OCI-LY3 (cell line): Measurements from ENCODE around the gene ZNF423.

Experiments
- H2AFZ ChIP-seq: fragments of 200-600, 300-600 bp; shearing (Covaris generic); 2 replicates; pipeline ENCODE4 v1.6.0; 2014; ENCODE audit warnings: antibody characterized with exemption, low read depth, low read length
- H3K27ac ChIP-seq: fragments of 200-600, 300-600 bp; sonication (generic); 2 replicates; pipeline ENCODE4 v1.5.1; 2014; ENCODE audit warnings: mild to moderate bottlenecking, low read length, moderate library complexity, mixed read lengths
- H3K27me3 ChIP-seq: fragments of 200-600, 300-600 bp; sonication (generic); 2 replicates; pipeline ENCODE4 v1.6.1; 2014; ENCODE audit warnings: low read depth, low read length, mixed read lengths
- H3K36me3 ChIP-seq: fragments of 200-600, 300-600 bp; sonication (generic); replicated peaks from 2 replicates; pipeline ENCODE3; 2014; ENCODE audit warnings: low read depth, low read length, mixed read lengths
- H3K4me1 ChIP-seq: fragments of 300-600, 200-600 bp; sonication (generic); 2 replicates; pipeline ENCODE4 v1.6.1; 2014; ENCODE audit warnings: low read length, mixed read lengths
- H3K4me2 ChIP-seq: fragments of 200-600, 300-600 bp; sonication (generic); 2 replicates; pipeline ENCODE4 v1.6.1; 2014; ENCODE audit warnings: low read length, mixed read lengths
- H3K4me3 ChIP-seq: fragments of 300-600, 200-600 bp; sonication (generic); 2 replicates; pipeline ENCODE4 v1.5.1; 2014; ENCODE audit warnings: antibody characterized with exemption, mild to moderate bottlenecking, low read length, moderate library complexity
- H3K79me2 ChIP-seq: fragments of 300-600, 200-600 bp; shearing (Covaris generic); 2 replicates; pipeline ENCODE4 v1.6.1; 2014; ENCODE audit warnings: mild to moderate bottlenecking, low read length, mixed read lengths
- H3K9ac ChIP-seq: fragments of 300-600, 200-600 bp; shearing (Covaris generic); 2 replicates; pipeline ENCODE4 v1.6.0; 2014; ENCODE audit warnings: mild to moderate bottlenecking, low read length, moderate library complexity
- H3K9me3 ChIP-seq: fragments of 200-600, 300-600 bp; shearing (Covaris generic); 2 replicates; pipeline ENCODE4 v1.6.1; 2014; ENCODE audit warnings: low read length, mixed read lengths; ENCODE audit not compliant: insufficient read depth
- H4K20me1 ChIP-seq: fragments of 200-600, 300-600 bp; sonication (generic); 2 replicates; pipeline ENCODE4 v1.6.1; 2016; ENCODE audit warnings: low read length, mixed read lengths; ENCODE audit not compliant: insufficient read depth
- EZH2phosphoT487 ChIP-seq: fragments of 200-600 bp; shearing (Covaris generic); IDR thresholded peaks from 2 replicates; pipeline ENCODE4 v1.6.1; 2018; ENCODE audit warnings: antibody characterized with exemption, mixed run types, low read depth
- TF ChIP-seq, protein P1 (sequence below): fragments of 200-600, 300-600 bp; sonication (generic); IDR thresholded peaks from 2 replicates; pipeline ENCODE4 v1.5.1; 2014; ENCODE audit warnings: antibody characterized with exemption, low read length, low read depth

Gene ZNF423

DNA sequence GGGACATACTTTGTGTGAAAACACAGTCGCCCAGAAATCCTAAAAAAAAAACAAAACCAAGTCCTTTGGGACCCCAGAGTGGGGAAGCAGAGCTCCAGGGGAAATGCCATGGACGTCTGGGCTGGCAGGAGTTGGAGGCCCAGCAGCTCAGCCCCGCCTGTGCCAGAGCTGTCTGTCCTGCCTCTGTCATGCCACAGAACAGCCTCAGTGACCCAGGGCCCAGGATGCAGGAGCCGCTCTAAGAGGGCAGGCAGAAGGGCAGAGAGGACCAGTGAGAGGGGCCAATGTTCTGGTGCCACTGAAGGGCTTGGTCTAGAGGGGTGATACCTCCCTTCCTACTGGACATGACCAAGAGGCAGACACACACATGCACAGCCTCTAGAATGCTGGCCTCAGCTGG, 316.2 kb downstream of the ZNF423 start:
- no peak overlapping the region for H3K9ac ChIP-seq
- TF ChIP-seq, protein P1, sequence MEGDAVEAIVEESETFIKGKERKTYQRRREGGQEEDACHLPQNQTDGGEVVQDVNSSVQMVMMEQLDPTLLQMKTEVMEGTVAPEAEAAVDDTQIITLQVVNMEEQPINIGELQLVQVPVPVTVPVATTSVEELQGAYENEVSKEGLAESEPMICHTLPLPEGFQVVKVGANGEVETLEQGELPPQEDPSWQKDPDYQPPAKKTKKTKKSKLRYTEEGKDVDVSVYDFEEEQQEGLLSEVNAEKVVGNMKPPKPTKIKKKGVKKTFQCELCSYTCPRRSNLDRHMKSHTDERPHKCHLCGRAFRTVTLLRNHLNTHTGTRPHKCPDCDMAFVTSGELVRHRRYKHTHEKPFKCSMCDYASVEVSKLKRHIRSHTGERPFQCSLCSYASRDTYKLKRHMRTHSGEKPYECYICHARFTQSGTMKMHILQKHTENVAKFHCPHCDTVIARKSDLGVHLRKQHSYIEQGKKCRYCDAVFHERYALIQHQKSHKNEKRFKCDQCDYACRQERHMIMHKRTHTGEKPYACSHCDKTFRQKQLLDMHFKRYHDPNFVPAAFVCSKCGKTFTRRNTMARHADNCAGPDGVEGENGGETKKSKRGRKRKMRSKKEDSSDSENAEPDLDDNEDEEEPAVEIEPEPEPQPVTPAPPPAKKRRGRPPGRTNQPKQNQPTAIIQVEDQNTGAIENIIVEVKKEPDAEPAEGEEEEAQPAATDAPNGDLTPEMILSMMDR, result no peak
- TF ChIP-seq EZH2phosphoT487, result no peak
- H2AFZ ChIP-seq, result no peak overlapping the region

DNA sequence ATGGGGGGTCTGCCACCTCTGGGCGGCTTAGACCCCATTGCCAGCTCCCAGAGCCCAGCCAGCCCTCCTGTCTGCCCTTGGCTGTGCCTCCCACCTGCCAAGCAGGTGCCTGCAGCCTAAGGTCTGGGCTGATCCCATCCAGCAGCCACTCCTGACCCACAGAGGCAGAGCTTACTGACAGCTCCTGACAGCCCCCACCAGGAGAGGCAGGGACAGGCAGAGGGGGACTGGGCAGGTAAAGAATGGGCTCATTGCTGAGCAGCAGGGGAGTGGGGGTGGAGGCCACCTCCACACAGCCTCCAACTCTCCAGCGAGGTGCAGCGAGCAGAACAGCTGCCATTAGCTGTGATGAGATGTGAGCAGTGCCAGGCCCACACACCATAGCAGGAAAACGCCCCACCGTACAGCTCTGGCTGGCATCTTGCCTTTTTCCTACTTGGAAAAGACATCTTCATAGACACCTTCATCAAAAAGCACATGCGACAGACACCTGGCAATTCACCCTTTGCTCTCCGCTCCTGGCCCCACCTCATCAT, 317.9 kb downstream of the ZNF423 start:
- no peak overlapping the region for H3K9ac ChIP-seq
- no peaks in the 10 kb centered on the region for H3K27me3 ChIP-seq
- no peaks in the 10 kb centered on the region for H3K36me3 ChIP-seq
- no peaks in the 10 kb centered on the region for H4K20me1 ChIP-seq
- H3K4me1 ChIP-seq, result no peaks in the 10 kb centered on the region
- no peaks in the 10 kb centered on the region for H3K9me3 ChIP-seq
- no peak overlapping the region for H3K4me2 ChIP-seq
- H3K79me2 ChIP-seq, result no peaks in the 10 kb centered on the region
- H2AFZ ChIP-seq, result no peak overlapping the region
- no peak overlapping the region for H3K27ac ChIP-seq
- H3K4me3 ChIP-seq, result no peak overlapping the region
- no peak for TF ChIP-seq EZH2phosphoT487
- TF ChIP-seq, protein P1, result no peak

More for the DNA sequence above, 316.2 kb downstream of the ZNF423 start:
- Histone ChIP-seq H3K79me2 (no peaks in the 10 kb centered on the region), H4K20me1 (no peaks in the 10 kb centered on the region), H3K36me3 (no peaks in the 10 kb centered on the region), H3K4me1 (no peaks in the 10 kb centered on the region), H3K4me3 (no peak overlapping the region), H3K4me2 (no peak overlapping the region), H3K9me3 (no peaks in the 10 kb centered on the region), H3K27me3 (no peaks in the 10 kb centered on the region), H3K27ac (no peak overlapping the region)

DNA sequence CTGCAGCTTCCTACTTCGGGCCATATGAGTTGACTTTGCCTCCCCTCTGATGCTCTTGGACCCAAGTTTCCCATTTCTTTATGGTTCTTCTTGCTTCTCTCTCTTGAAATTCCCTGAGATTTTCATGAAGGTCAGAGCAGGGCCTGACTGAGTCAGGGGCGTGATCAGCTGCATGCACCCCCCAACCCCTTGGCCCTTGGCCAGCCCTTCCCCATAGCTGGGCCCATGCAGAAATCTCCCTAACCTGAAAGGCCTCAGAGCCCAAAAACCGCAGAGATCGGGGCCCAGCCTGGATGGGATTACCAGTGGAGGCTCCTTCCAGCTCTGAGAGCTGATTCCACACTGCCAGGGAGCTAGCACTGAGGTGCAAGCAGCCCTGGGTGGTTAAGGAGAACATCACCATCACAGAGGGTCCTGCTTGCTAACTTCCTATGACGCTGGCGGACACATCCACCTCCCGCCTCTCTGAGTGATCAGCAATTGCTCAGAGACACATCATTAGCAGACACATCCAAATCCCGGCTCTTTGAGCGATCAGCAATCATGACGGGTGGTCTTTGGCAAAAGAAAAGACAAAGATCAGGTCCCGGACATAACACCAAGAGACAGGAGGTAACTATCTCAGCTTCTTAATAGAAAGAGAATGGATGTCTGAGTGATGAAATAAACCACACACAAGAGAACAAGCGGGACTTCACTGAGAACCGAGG, 320.9 kb downstream of the ZNF423 start:
- Histone ChIP-seq H4K20me1 (no peaks in the 10 kb centered on the region), H3K4me3 (no peak overlapping the region), H3K4me1 (no peaks in the 10 kb centered on the region; the same call in 1 of the 2 replicates), H3K4me2 (no peak overlapping the region), H3K9me3 (no peaks in the 10 kb centered on the region), H3K9ac (no peak overlapping the region), H3K79me2 (no peaks in the 10 kb centered on the region), H3K27me3 (peaks cover 14% of the 10 kb centered on the region), H3K27ac (no peak overlapping the region), H3K36me3 (no peaks in the 10 kb centered on the region), H2AFZ (no peak overlapping the region)
- TF ChIP-seq EZH2phosphoT487, result no peak
- TF ChIP-seq, protein P1, result no peak

DNA sequence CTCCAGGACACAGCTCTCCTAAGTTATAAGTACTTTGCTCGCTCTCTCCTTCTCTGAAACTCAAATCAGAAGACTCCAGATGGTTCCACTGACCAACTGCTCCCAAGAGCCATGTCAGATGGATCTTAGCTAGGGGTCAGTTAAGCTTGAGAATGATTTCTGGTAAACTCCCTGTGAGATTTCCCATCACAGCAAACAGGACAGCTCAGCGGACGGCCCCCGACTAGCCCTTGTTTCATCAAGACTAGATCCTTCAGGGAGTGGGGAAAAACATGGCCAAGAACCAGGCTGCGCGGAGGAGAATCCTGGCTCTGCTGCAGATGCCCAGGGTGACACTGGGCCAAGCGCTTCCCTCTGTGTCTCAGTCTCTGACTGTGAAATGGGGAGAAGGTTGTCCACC, 322.5 kb downstream of the ZNF423 start:
- TF ChIP-seq, protein P1, result no peak
- no peak for TF ChIP-seq EZH2phosphoT487
- Histone ChIP-seq H3K27ac (no peak overlapping the region), H2AFZ (no peak overlapping the region), H3K79me2 (no peaks in the 10 kb centered on the region), H3K9ac (no peak overlapping the region), H3K4me1 (no peaks in the 10 kb centered on the region; the same call in 1 of the 2 replicates), H3K9me3 (no peaks in the 10 kb centered on the region), H3K27me3 (peaks cover 28% of the 10 kb centered on the region), H3K4me2 (no peak overlapping the region), H4K20me1 (no peaks in the 10 kb centered on the region), H3K4me3 (no peak overlapping the region), H3K36me3 (no peaks in the 10 kb centered on the region)
